ENCODE measurements around the gene TMEM9B. TPM values are rescaled to one million over a fixed set of nuclear protein-coding genes. Genes with fewer than 3 reads are reported as not detected.

The TMEM9B gene
- polyA plus RNA-seq, 2 of the 4 experiments (the other 2 are of a cell fraction): 35.1 to 47.3 TPM

DNA sequence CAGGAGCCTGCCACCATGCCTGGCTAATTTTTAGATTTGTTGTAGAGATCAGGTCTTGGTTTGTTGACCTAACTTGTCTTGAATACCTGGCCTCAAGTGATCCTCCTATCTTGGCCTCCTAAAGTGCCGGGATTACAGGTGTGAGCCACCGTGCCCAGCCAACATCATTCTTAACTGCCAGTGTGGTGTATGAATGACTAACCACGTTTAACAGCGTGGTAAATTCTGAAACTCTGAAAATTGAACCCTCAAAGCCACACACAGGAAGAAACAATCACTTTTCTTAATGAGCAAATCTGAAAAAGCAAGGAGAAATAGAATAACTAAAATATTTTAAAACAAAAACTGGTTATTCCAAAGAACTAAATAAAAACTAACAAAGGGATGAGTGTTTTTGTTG, 7.4 kb downstream of the TMEM9B start:
- 92% methylated on average over 4 of the region's 4 CpGs for WGBS (ENCODE audit: missing lambda C conversion rate)
- CTCF ChIA-PET: interaction anchor here (0.8 to 1.5 kb wide), 3 partner anchors 42 to 181 kb away, joined by 3 read pairs; a partner anchor contains a TSS
- no peak for ATAC-seq

DNA sequence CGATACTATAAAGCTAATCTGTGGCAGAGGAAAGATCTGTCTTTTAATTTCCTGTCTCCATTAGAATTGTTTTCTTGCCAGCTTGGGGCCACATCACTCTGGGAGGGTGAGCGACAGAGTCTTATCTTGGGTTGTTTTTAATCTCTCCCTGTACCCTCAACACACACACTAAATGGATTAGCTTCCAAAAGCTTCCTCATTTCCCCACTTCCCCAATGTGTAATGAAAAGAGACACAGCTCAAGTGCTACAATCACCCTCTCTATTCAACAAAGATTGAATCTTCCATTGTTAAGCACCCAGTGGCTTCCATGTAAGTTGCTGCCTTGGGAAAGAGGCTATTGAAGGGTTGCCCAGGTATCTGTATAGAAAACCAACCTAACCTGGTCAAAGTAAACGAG, 15.4 kb downstream of the TMEM9B start:
- H3K4me2 ChIP-seq: no peak overlapping the region
- FAIRE-seq (no peak), ATAC-seq (no peak), DNase-seq (ENCODE audit: low read depth in 1 of 2, low spot score in 1 of 2) (no peak)
- no peaks in the 10 kb centered on the region for H3K4me1 ChIP-seq
- CTCF ChIA-PET: interaction anchor here (0.9 to 5.2 kb wide), 4 partner anchors 11 to 34 kb away, joined by 4 to 28 read pairs (median 12); no protein-coding TSS in a partner anchor
- no peaks in the 10 kb centered on the region for H3K9me3 ChIP-seq
- 94% methylated on average over 3 of the region's 3 CpGs for WGBS (ENCODE audit: missing lambda C conversion rate)
- no peak overlapping the region for H3K4me3 ChIP-seq
- POLR2A ChIA-PET: interaction anchor here (0.6 kb wide), 1 partner anchor 1356 kb away, joined by 4 read pairs; the partner anchor contains the start of gene ADM
- TF ChIP-seq, protein P1, sequence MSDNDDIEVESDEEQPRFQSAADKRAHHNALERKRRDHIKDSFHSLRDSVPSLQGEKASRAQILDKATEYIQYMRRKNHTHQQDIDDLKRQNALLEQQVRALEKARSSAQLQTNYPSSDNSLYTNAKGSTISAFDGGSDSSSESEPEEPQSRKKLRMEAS (IDR thresholded peaks at IDR 0.05): no peak
- TF ChIP-seq ZNF302 (CRISPR knock-in tag; IDR thresholded peaks at IDR 0.05): no peak
- no peak for TF ChIP-seq NFE2L2 (conservative IDR thresholded peaks at IDR 0.05; ENCODE audit: low read length)
- TF ChIP-seq RFX5 (IDR thresholded peaks at IDR 0.05): no peak
- no peak for TF ChIP-seq RARB (CRISPR knock-in tag; IDR thresholded peaks at IDR 0.05)
- TF ChIP-seq BHLHE40 (IDR thresholded peaks at IDR 0.05; ENCODE audit: low read depth, low read length): no peak
- no peak for TF ChIP-seq TP53 (CRISPR knock-in tag; IDR thresholded peaks at IDR 0.05)
- no peak for TF ChIP-seq CHD4 (IDR thresholded peaks at IDR 0.05; ENCODE audit: borderline replicate concordance)
- TF ChIP-seq, protein P2, sequence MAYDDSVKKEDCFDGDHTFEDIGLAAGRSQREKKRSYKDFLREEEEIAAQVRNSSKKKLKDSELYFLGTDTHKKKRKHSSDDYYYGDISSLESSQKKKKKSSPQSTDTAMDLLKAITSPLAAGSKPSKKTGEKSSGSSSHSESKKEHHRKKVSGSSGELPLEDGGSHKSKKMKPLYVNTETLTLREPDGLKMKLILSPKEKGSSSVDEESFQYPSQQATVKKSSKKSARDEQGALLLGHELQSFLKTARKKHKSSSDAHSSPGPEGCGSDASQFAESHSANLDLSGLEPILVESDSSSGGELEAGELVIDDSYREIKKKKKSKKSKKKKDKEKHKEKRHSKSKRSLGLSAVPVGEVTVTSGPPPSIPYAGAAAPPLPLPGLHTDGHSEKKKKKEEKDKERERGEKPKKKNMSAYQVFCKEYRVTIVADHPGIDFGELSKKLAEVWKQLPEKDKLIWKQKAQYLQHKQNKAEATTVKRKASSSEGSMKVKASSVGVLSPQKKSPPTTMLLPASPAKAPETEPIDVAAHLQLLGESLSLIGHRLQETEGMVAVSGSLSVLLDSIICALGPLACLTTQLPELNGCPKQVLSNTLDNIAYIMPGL (CRISPR knock-in tag; IDR thresholded peaks at IDR 0.05; ENCODE audit: borderline replicate concordance): no peak
- TF ChIP-seq HEYL (CRISPR knock-in tag; IDR thresholded peaks at IDR 0.05): no peak
- TF ChIP-seq JUNB (IDR thresholded peaks at IDR 0.05): no peak
- TF ChIP-seq, protein P3, sequence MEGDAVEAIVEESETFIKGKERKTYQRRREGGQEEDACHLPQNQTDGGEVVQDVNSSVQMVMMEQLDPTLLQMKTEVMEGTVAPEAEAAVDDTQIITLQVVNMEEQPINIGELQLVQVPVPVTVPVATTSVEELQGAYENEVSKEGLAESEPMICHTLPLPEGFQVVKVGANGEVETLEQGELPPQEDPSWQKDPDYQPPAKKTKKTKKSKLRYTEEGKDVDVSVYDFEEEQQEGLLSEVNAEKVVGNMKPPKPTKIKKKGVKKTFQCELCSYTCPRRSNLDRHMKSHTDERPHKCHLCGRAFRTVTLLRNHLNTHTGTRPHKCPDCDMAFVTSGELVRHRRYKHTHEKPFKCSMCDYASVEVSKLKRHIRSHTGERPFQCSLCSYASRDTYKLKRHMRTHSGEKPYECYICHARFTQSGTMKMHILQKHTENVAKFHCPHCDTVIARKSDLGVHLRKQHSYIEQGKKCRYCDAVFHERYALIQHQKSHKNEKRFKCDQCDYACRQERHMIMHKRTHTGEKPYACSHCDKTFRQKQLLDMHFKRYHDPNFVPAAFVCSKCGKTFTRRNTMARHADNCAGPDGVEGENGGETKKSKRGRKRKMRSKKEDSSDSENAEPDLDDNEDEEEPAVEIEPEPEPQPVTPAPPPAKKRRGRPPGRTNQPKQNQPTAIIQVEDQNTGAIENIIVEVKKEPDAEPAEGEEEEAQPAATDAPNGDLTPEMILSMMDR (IDR thresholded peaks at IDR 0.05): no peak
- H3K27ac ChIP-seq: no peak overlapping the region

More for the DNA sequence above, 7.4 kb downstream of the TMEM9B start:
- Histone ChIP-seq H3K27ac (no peak overlapping the region), H3K4me3 (no peak overlapping the region), H3K9me3 (no peaks in the 10 kb centered on the region), H3K4me1 (peaks cover 8% of the 10 kb centered on the region; the same call in 2 of the 3 replicates), H3K4me2 (no peak overlapping the region)
- TF ChIP-seq, protein P4, sequence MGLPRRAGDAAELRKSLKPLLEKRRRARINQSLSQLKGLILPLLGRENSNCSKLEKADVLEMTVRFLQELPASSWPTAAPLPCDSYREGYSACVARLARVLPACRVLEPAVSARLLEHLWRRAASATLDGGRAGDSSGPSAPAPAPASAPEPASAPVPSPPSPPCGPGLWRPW (IDR thresholded peaks at IDR 0.05): no peak
- TF ChIP-seq SMC3 (IDR thresholded peaks at IDR 0.05) (no peak), RCOR1 (IDR thresholded peaks at IDR 0.05; ENCODE audit: low read depth, low read length) (no peak), MAZ (IDR thresholded peaks at IDR 0.05; ENCODE audit: borderline replicate concordance, low read depth, low read length) (no peak), RNF2 (IDR thresholded peaks at IDR 0.05; ENCODE audit: borderline replicate concordance, low read depth) (no peak), HDAC2 (IDR thresholded peaks at IDR 0.05) (no peak), RARB (CRISPR knock-in tag; IDR thresholded peaks at IDR 0.05) (no peak), GATA3 (IDR thresholded peaks at IDR 0.05; ENCODE audit: borderline replicate concordance) (no peak), CHD2 (IDR thresholded peaks at IDR 0.05; ENCODE audit: low read length, partially characterized antibody) (no peak), KDM1A (IDR thresholded peaks at IDR 0.05; ENCODE audit: low read depth) (no peak), TFCP2L1 (CRISPR knock-in tag; IDR thresholded peaks at IDR 0.05) (no peak)
- TF ChIP-seq, protein P3 (IDR thresholded peaks at IDR 0.05): no peak
- TF ChIP-seq, protein P5, sequence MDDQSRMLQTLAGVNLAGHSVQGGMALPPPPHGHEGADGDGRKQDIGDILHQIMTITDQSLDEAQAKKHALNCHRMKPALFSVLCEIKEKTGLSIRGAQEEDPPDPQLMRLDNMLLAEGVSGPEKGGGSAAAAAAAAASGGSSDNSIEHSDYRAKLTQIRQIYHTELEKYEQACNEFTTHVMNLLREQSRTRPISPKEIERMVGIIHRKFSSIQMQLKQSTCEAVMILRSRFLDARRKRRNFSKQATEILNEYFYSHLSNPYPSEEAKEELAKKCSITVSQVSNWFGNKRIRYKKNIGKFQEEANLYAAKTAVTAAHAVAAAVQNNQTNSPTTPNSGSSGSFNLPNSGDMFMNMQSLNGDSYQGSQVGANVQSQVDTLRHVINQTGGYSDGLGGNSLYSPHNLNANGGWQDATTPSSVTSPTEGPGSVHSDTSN (IDR thresholded peaks at IDR 0.05): no peak
- TF ChIP-seq, protein P6, sequence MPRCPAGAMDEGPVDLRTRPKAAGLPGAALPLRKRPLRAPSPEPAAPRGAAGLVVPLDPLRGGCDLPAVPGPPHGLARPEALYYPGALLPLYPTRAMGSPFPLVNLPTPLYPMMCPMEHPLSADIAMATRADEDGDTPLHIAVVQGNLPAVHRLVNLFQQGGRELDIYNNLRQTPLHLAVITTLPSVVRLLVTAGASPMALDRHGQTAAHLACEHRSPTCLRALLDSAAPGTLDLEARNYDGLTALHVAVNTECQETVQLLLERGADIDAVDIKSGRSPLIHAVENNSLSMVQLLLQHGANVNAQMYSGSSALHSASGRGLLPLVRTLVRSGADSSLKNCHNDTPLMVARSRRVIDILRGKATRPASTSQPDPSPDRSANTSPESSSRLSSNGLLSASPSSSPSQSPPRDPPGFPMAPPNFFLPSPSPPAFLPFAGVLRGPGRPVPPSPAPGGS (IDR thresholded peaks at IDR 0.05): no peak
- POLR2A ChIA-PET: no interaction called here
- no peak for DNase-seq (ENCODE audit: low read depth in 1 of 2, low spot score in 1 of 2)
- FAIRE-seq: no peak

Measured in A549 (cell line).